SW480 (cell line): ENCODE data around the gene RBBP8NL.

Source experiments
- DNase-seq: peaks from one replicate; pipeline ENCODE4 v3.0.0-alpha.2; 2016; ENCODE audit warnings: low spot score

Gene RBBP8NL

GRCh38 chr20:62462976-62463592, 35.7 kb upstream of the RBBP8NL start:
- no peak for DNase-seq

GRCh38 chr20:62461834-62462233, 34.5 kb upstream of the RBBP8NL start:
- DNase-seq, result no peak

GRCh38 chr20:62461157-62461556, 33.8 kb upstream of the RBBP8NL start:
- no peak for DNase-seq

- DNase-seq, result no peak
Observed at GRCh38 chr20:62460678-62461077, 33.3 kb upstream of the RBBP8NL start.

DNA sequence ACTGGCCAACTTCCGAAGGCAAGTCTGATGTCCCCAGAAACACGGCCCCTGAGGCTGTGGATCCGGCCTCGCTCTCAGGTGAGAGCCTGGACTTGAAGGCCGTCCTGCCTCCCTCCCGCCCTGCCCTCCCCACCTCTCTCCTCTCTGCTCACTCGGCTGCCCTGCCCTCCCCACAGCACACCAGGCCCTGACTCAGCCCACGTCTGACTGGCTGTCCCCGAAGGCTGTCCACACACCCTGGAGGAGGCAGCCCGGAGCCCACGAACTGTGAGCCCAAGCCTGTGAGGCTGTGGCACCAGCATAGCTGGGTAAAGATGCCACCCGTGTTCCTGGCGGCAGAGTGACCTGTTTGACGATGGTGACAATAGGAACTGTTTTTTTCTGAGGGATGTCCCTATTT, 32.1 kb upstream of the RBBP8NL start:
- DNase-seq, result no peak

- DNase-seq, result no peak
Observed at GRCh38 chr20:62458275-62459251, 31.2 kb upstream of the RBBP8NL start.

- no peak for DNase-seq
Observed at GRCh38 chr20:62457831-62458230, 30.5 kb upstream of the RBBP8NL start.

DNA sequence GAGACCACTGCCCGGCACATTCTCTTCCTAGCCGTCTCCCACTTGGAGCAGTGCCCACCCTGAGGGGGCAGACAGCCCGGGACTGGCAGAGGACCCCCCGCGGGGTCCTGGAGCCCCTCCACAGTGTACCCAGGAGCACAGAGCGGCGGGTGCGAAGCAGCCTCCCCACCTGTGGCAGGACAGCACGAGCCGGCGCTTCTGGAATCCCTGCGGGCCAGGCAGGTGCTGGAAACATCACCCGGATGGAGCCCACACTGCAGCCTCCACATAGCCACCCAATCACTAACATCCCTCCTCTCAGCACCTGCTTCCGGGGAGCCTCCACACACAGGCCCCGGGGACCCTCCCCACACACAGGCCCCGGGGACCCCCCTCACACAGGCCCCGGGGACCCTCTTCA, 29.8 kb upstream of the RBBP8NL start:
- DNase-seq, result no peak

GRCh38 chr20:62455929-62456328, 28.6 kb upstream of the RBBP8NL start:
- no peak for DNase-seq

DNA sequence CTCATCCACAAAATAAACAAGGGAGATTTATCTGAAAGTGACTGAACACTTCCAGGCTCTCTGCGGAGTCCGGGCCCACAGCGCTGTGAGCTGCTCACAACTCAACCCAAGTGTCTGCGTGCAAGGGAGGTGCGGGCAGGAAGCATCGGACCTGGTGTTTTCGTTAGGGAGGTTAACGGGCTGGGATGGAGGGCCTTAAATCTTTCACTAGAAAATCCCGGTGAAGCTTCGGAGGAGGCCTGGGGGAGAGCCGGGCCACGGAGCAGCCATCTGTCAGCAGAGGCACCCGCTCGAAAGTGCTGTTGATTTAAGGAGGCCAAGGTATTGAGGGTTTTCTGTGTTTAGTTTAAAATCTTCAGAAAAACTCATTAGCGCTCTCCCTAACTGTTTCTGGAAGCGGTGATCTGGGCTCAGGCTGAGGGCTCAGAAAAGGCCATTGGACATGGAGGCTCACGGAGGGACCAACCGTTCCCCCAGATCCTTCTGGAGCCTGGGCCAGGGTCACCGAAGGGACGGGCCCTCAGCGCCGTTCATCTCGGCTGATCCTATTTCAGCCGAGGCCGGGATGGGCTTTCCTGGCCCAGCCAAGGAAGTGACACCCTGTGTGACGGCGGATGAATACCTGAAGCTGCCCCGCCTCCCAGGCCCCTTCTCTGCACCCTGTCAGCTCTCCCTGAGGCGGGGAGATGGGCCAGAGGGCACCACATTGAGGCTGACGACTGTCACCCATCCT, 27.7 kb upstream of the RBBP8NL start:
- no peak for DNase-seq

DNA sequence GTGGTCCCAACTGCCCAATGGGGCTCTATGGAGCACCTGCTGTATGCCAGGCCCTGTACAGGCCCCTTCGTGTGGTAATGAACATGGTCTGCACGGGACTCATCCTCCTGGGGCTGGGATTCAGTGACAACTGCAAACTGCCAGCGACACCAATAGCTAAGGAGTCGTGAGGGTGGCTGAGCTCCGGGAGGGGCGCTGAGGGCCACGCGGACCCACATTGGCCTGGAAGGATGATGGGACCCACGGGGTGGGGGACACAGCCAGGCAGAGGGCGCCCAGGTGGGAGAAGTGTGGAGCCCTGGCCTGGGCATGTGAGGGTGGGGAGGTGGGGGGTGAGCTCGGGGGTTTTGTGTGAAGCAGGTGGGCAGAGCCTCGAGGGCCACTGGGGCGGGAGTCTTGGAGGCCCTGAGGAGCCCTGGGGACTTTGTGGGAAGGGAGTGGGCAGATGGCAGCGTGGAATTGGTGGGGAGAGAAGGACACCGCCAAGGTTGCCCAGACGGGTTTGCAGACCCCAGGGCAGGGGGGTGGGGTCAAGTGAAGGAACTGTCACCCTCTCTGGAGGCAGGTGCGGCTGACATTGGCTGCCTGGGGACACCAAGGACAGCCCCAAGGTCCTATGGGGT, 26.0 kb upstream of the RBBP8NL start:
- DNase-seq, result no peak

DNA sequence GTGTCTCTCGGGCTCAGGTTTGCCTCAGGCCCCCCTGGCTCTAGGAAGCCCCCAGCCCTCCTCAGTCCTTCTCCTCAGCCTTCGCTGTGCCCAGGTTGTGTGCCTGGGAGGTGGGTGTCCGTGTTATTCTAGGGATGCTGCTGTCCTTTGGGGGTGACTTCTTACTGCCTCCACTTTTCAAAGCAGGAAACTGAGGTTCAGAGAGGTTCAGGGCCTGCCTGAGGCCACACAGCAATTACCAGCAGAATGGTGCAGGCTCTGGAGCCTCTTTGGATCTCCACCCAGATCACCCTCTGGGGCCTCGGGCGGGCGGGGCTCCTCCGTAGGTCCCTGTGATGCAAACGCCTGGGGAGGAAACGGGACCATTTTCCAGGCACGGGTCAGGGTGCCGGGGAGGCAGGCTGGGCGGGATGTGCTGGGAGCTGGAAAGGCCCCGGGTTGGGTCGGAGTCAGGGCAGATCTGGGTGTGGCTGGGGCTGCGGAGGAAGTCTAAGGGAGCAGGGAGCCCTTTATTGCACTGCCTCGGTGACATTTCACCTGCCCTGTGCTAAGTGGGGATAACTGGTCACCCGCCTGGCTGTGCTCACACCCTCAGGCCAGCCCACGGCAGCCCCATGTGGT, 25.2 kb upstream of the RBBP8NL start:
- DNase-seq, result peak; percentile 46

GRCh38 chr20:62451970-62452369, 24.6 kb upstream of the RBBP8NL start:
- no peak for DNase-seq

DNA sequence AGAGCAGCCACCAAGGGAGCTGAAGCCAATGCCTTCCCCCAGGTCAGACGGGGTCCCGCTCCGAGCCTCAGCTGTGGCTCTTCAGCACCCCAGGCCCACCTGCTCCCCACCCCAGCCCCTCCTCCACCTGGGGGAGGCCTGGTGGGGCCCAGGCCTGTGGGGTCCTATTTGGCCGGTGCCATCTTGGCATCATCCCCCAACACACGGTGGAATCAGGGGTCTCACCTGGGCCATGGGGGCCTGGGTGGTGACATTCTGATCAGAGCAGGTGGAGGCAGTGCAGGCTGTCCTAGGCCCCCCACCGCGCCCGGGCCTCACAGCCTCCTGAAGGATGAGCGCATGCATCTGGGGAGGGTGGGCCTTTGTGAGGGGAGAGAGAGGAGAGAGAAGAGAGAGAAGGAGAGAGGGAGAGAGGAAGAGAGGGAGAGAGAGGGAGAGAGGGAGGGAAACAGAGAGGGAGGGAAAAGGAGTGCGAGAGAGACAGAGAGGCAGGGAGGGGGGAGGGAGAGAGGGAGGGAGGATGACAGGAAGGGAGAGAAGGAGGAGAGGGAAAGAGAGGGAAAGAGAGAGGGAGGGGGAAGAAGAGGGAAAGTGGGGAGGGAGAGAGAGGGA, 23.9 kb upstream of the RBBP8NL start:
- DNase-seq, result no peak

- no peak for DNase-seq
Observed at GRCh38 chr20:62449951-62450691, 22.8 kb upstream of the RBBP8NL start.

DNA sequence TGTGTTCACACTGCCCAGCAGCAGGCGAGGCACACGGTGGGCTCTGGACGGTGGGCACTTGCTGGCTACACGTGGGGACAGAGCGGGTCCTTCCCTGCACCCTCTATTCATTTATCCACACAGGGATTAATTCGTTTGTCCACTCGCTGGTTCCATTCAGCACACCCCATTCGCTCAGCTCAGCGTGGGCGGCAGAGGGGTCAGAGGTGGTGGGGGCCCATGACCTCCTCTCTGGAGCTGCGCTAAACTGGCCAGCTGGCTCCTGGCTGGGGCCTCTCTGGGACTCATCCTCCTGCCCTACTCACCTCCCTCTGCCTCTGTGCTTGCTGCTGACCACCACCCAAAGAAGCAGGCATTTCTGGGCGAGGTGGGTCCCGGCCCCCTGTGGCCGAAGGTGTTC, 21.4 kb upstream of the RBBP8NL start:
- DNase-seq, result no peak

- no peak for DNase-seq
Observed at GRCh38 chr20:62448038-62448437, 20.7 kb upstream of the RBBP8NL start.

DNA sequence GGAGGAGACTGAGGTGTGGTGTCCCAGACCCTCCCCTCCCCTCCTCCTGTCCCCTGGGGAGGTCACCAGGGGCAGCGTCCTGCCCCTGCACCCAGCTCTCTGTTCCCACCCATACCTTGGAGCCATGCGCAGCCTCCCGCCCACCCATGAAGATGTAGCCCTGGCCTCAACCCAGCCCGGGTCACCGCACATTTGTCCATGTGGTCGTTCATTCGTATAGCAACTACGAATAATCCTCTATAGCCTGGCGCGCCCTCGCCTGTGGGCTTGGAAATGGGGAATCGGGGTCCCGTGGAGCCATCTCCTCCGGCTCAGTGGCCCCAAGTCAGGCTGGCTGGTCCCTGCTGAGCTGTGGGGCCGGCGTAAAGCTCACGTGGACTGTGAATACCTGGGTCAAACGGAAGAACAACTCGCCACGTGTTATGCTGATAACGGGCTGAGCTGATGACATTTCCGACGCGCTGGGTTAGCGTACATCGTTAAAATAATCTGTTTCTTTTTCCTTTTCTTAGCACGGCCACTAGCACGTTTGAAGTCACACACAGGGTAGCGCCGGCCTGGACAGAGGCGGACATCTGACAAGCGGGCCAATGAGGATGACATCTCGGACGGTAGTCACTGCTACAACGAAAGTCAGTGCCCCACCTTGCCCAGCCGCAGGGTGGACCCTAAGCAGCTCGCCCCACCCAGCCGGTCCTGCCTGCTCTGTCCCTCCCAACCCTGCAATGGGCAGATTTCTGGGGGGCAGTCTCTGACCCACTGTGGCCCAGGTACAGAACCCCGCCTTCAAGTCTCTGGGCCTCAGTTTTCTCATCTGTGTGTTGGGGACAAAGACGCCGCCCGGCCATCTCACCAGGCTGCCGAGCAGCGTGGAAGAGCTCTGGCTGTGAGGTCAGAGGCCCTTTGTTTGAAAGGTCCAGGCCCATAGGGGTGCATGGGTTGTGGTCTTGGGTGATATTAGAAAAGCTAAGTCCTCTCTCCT, 19.8 kb upstream of the RBBP8NL start:
- no peak for DNase-seq

- no peak for DNase-seq
Observed at GRCh38 chr20:62446481-62446880, 19.1 kb upstream of the RBBP8NL start.
